22Rv1 (cell line): ENCODE data around the gene EMX2.

Experiments used
- H3K27ac ChIP-seq: fragments of 450-650 bp; 2 replicates; pipeline ENCODE4 v1.5.1; 2017
- ZFX ChIP-seq: fragments of 450-650 bp; IDR thresholded peaks from 2 replicates; pipeline ENCODE4 v1.6.1; 2017; ENCODE audit warnings: antibody characterized with exemption, borderline replicate concordance
- TF ChIP-seq, protein P1 (sequence below): fragments of 450-650 bp; IDR thresholded peaks from 2 replicates; pipeline ENCODE4 v1.5.1; 2017; ENCODE audit warnings: mild to moderate bottlenecking

Gene EMX2

GRCh38 chr10:117532451-117533107, 10.0 kb upstream of the EMX2 start:
- no peak overlapping the region for H3K27ac ChIP-seq
- TF ChIP-seq, protein P1, sequence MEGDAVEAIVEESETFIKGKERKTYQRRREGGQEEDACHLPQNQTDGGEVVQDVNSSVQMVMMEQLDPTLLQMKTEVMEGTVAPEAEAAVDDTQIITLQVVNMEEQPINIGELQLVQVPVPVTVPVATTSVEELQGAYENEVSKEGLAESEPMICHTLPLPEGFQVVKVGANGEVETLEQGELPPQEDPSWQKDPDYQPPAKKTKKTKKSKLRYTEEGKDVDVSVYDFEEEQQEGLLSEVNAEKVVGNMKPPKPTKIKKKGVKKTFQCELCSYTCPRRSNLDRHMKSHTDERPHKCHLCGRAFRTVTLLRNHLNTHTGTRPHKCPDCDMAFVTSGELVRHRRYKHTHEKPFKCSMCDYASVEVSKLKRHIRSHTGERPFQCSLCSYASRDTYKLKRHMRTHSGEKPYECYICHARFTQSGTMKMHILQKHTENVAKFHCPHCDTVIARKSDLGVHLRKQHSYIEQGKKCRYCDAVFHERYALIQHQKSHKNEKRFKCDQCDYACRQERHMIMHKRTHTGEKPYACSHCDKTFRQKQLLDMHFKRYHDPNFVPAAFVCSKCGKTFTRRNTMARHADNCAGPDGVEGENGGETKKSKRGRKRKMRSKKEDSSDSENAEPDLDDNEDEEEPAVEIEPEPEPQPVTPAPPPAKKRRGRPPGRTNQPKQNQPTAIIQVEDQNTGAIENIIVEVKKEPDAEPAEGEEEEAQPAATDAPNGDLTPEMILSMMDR: no peak
- no peak for TF ChIP-seq ZFX

DNA sequence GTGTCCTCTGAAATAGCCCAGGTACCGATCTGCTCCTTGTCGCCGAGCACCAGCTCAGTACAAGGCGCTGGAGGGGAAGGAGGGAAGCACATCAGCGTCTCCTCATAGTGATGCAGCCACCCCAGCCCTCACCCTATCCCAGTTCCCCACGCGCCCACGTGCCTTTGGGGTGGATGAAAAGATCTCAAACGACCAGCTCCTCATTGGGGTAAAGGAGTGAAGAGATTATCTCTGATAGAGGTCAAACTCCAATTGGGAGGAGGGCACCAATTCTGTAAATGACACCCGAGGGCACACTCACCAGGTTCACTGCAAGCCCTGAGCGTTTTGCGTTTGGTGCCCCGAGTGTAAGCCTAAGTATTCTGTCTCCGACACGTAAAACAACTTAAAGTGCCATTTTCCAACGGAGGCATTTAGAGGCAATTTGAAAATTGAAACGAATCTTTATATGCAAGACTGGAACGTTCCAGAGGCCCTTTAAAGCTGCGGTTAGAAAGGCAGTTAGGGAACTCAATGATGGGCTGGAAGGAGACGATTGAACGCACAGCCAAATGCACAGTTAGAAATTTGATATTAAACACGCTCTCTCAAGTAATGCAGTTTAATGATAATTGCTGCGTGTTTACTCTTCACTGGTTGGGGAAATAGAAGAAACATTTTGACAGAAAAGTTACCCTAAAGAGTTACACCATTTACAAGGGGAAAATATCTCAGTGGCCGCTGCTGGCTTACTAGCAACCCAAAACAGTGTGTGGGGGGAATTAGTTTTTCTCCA, 8.9 kb upstream of the EMX2 start:
- H3K27ac ChIP-seq: no peak overlapping the region
- no peak for TF ChIP-seq ZFX
- TF ChIP-seq, protein P1: no peak

DNA sequence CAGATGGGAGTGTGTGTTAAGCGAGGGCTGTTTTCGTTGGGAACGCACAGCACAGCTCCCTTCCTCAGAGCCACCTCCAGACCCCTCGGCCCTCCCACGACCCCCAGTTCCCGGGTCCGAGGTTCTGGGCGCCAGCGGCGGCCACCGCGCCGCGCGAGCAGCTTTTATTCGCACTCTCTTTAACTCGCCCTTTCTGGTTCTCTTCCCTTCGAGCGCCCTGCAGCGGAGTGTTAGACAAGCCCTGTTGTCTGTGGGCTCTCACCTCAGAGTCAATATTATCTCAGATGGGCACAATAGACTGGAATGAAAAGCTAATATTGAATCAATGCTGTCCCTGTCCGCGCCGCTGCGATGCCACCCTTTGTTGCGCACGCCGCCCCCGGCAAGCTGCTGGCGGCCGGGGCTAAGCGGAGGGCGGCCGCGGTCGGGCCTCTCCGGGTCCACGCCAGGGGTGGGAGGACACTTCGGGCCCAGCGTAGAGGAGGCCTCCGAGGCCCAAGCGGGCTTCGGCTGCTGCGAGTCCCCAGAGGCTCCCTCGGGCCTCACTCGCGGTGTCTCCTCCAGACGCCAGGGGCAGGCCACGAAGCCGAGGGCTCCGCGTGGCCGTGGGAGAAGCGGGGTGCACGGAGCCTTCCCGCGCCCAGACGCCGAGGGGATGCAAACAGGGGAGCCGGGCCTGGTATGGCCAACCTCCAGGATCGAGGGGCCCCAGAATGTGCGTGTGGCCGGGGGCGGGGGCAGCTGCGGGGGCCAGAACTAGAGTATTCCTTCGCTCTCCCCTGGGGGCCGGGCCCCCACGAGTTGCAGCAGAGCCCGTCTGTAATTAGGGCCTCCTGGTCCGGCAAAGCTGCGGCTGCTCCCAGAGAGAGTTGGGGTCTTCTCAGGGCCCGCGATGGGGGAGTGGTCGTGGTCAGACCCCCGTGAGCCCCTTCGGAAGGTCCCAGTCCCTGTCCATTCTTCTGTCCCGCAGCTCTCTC, 7.9 kb upstream of the EMX2 start:
- H3K27ac ChIP-seq: no peak overlapping the region
- no peak for TF ChIP-seq ZFX
- TF ChIP-seq, protein P1: no peak

GRCh38 chr10:117535298-117536071, 7.1 kb upstream of the EMX2 start:
- no peak overlapping the region for H3K27ac ChIP-seq
- TF ChIP-seq, protein P1: no peak
- no peak for TF ChIP-seq ZFX

DNA sequence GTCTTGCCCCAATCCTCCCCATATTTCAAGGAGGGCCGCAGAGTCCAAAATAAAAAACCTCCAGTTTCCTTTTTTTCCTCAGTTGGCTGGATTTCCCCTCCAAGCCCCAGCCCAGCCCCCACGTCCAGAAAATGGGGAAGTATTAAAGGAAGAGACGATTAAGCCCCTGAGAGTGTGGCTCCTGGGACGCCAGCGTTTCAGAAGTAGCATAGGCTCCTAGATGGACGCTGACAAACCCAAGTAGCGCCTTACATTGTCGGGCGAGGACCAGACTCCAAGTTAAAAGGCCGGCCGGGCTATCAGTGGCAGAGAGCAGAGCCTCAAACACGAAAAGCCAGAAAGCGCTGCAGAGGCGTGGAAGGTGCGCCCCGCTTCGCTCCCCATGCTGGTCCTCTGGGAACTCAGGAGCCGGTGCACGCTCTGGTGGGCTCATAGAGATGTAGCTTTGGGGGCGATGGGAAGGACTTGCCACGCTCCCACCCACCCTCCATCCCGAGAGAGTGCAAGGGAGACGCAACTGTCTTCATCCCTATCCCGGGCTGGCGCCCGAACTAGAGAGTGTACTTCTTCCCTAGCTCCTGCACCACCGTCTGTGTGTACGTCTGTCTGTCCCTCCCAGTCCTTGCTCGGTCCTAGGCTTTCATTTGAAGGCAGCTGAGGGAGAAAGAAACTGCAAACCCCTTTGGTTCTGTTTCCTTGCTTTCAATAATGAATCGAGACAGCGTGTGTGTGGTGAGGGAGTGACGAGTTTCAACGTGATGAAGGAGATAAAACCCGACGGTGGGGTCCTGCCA, 6.3 kb upstream of the EMX2 start:
- H3K27ac ChIP-seq: no peak overlapping the region
- TF ChIP-seq, protein P1: no peak
- no peak for TF ChIP-seq ZFX

DNA sequence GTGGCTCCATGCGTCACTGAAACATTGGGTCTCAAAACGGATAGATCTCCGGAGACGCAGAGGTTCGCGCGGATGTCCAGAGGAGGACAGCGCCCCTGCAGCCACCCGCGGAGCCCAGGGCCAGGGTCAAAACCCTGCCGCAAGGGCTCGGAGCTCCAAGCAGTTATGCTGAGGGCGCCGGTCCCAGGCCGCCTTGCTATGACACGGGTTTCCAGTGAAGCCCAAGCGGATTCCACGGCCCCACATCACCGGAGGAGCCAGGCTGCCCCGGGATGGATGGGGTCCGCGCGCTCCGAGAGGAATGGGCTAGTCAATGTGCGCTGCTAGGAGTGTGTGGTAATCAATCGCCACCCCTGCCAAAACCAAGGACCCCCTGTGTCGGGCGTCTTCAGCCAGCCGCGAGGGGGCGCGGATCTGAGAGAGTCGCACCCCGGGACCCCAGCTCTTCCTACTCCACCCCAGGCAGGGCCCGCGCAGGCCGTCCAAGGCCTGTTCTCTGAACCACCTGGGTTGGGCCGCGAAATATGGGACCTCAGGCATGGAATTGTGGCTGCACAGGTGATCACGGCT, 5.6 kb upstream of the EMX2 start:
- H3K27ac ChIP-seq: no peak overlapping the region
- TF ChIP-seq, protein P1: no peak
